Heart left ventricle (tissue), 16 donors: ENCODE data around the gene ANXA2. TPM values are rescaled to one million over a fixed set of nuclear protein-coding genes. Genes with fewer than 3 reads are reported as not detected.

Experiments
- ATAC-seq, 4 donors: fragments of 200-7000 bp; cut with Tn5 transposase; one replicate each; pipeline ENCODE4 v1.9.1; 2020 to 2022; ENCODE audit warnings: moderate library complexity in 4 of 4, mild to moderate bottlenecking in 3 of 4, moderate number of reproducible peaks in 1 of 4
- DNase-seq, 5 donors: peaks; one replicate each; pipeline ENCODE4 v3.0.0-alpha.2; 2020
- H3K27ac ChIP-seq, 12 donors: fragments of 200-600 bp; sonication (generic) in 4 of 12; one replicate each; pipeline versions ENCODE4 v1.5.0 to v1.8.0; 2016 to 2022; ENCODE audit warnings: mild to moderate bottlenecking in 2 of 12
- H3K27me3 ChIP-seq, 9 donors: fragments of 200-600 bp; sonication (generic) in 2 of 9; one replicate each; pipeline versions ENCODE4 v1.5.1 to v1.8.0; 2016 to 2022; ENCODE audit warnings: mild to moderate bottlenecking in 3 of 9
- H3K36me3 ChIP-seq, 9 donors: fragments of 200-600 bp; sonication (generic) in 2 of 9; one replicate each; pipeline versions ENCODE4 v1.5.0 to v1.8.0; 2018 to 2022; ENCODE audit warnings: mild to moderate bottlenecking in 2 of 9
- H3K4me1 ChIP-seq, 12 donors: fragments of 200-600 bp; sonication (generic) in 4 of 12; one replicate each; pipeline versions ENCODE4 v1.5.0 to v1.8.0; 2016 to 2022; ENCODE audit warnings: mild to moderate bottlenecking in 3 of 12
- H3K4me3 ChIP-seq, 12 donors: fragments of 200-600 bp; sonication (generic) in 4 of 12; one replicate each; pipeline versions ENCODE4 v1.5.0 to v1.8.0; 2017 to 2022; ENCODE audit warnings: mild to moderate bottlenecking in 9 of 12, moderate library complexity in 4 of 12
- H3K9me3 ChIP-seq, 12 donors: fragments of 200-600 bp; sonication (generic) in 4 of 12; one replicate each; pipeline versions ENCODE4 v1.5.0 to v1.8.0; 2016 to 2022; ENCODE audit warnings: mild to moderate bottlenecking in 1 of 12
- POLR2A ChIP-seq, 2 donors: fragments of 450-650 bp; IDR thresholded peaks; one replicate each; pipeline ENCODE4 v1.6.1; 2017; ENCODE audit warnings: antibody characterized with exemption in 2 of 2, mild to moderate bottlenecking in 2 of 2, moderate library complexity in 2 of 2
- whole genome bisulfite sequencing, 4 donors: extraction: QIAGEN DNeasy Blood & Tissue Kit in 2 of 4; methylation state at CpG; one replicate each; pipeline versions ENCODE4 v1.1.5 to v1.1.7; 2013 to 2018; 5-methylcytosine and 5-hydroxymethylcytosine counted together
- intact Hi-C, 10 donors: fragments of 100-400 bp; cut with DNase I; formaldehyde crosslinking; loops; one replicate each; pipeline versions ENCODE4 v1.11.1 to v1.14.2; 2022
- polyA plus RNA-seq, 2 donors: library from polyadenylated mRNA; stranded (reverse); fragments of 200-250 nt; gene quantifications; one replicate each; pipeline ENCODE4 v1.2.3, GENCODE V29; 2013
- total RNA-seq, 9 donors: library from RNA; depleted of rRNA in 2 of 9; stranded (reverse); fragments of >200 nt in 2 of 9; fragmentation: NEBNext Ultra II Directional in 3 of 9; extraction: Animal tissue kit (Norgen Biotek cat#: 25700) in 3 of 9; gene quantifications; one replicate each; pipeline versions ENCODE4 v1.1.0 to v1.2.4, GENCODE V29; 2016 to 2023
- TF ChIP-seq, protein P1 (sequence below), 12 donors: fragments of 200-600 bp; sonication (generic) in 4 of 12; IDR thresholded peaks; one replicate each; pipeline versions ENCODE4 v1.5.0 to v1.8.0; 2018 to 2022; ENCODE audit warnings: antibody characterized with exemption in 12 of 12, mild to moderate bottlenecking in 5 of 12
- donor health status: ischemic (EF 13 %, LVEDD 7.1; RV severe dilation, severe dysfunction).
- donor health status: healthy with polysubstance abuse.
- donor health status: DM: no; HTN: yes; CAD: no.
- donor health status: DM: no; HTN: no; CAD: no.
- donor health status: ischemic (EF 25% LVEDD 6.9; RV normal size, moderate dysfunction).
- donor health status: ischemic (EF 25% LVEDD 5.7; RV mildly dilated, moderate dysfunction).
- donor health status: healthy.
- donor health status: DM: yes; HTN: yes; CAD: no.
- donor health status: ischemic (EF 35%, LVEDD 5.7; RV mildly dilated, moderate dysfunction).
- donor health status: nonischemic (EF 11% LVEDD 7.7; RV severe dilation, severe dysfunction).
- donor health status: DM: yes; HTN: yes; CAD: no.
- donor health status: PGD.
- donor health status: ischemic (EF 29% LVEDD 5.4; RV normal size, mild dysfunction).
- donor health status: nonischemic (EF 23%, LVEDD 6.1; RV moderate dilation, normal function).

ANXA2 gene
- total and polyA plus RNA-seq, 11 donors: 106 to 547 (median 207) TPM

DNA sequence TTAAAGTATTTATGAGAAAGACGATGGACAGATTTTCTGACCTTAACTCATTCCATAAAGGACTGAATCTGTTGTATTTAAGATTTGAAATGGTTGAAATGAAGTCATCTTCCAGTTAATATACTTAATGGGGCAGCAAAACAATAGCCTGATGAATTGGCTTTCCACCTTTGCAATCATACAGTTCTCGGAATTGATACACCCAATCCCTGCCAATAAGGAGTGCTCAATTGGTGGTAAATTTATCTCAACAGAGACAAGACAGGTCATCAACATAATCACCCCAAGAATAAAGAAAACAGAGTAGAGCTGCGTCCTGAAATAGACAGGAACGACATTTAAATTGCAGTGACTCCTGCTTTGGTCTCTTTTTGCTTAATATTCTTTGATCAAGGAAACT is 11.2 kb downstream of the ANXA2 start:
- WGBS, 4 donors: 73 to 85% (median 76%) methylated on average over 4 of the region's 4 CpGs
- TF ChIP-seq, protein P1, sequence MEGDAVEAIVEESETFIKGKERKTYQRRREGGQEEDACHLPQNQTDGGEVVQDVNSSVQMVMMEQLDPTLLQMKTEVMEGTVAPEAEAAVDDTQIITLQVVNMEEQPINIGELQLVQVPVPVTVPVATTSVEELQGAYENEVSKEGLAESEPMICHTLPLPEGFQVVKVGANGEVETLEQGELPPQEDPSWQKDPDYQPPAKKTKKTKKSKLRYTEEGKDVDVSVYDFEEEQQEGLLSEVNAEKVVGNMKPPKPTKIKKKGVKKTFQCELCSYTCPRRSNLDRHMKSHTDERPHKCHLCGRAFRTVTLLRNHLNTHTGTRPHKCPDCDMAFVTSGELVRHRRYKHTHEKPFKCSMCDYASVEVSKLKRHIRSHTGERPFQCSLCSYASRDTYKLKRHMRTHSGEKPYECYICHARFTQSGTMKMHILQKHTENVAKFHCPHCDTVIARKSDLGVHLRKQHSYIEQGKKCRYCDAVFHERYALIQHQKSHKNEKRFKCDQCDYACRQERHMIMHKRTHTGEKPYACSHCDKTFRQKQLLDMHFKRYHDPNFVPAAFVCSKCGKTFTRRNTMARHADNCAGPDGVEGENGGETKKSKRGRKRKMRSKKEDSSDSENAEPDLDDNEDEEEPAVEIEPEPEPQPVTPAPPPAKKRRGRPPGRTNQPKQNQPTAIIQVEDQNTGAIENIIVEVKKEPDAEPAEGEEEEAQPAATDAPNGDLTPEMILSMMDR (IDR thresholded peaks at IDR 0.05): no peak
- no peak for TF ChIP-seq POLR2A (IDR thresholded peaks at IDR 0.05)
- Histone ChIP-seq H3K36me3 (peaks cover 0 to 74% (median 26%) of the 10 kb centered on the region in 9 donors), H3K27ac (no peak overlapping the region), H3K4me3 (no peak overlapping the region), H3K27me3 (no peaks in the 10 kb centered on the region), H3K4me1 (peaks cover 6 to 96% (median 44%) of the 10 kb centered on the region in 12 donors), H3K9me3 (no peaks in the 10 kb centered on the region)
- DNase-seq (no peak), ATAC-seq (no peak)
- intact Hi-C loops: no loop called here

DNA sequence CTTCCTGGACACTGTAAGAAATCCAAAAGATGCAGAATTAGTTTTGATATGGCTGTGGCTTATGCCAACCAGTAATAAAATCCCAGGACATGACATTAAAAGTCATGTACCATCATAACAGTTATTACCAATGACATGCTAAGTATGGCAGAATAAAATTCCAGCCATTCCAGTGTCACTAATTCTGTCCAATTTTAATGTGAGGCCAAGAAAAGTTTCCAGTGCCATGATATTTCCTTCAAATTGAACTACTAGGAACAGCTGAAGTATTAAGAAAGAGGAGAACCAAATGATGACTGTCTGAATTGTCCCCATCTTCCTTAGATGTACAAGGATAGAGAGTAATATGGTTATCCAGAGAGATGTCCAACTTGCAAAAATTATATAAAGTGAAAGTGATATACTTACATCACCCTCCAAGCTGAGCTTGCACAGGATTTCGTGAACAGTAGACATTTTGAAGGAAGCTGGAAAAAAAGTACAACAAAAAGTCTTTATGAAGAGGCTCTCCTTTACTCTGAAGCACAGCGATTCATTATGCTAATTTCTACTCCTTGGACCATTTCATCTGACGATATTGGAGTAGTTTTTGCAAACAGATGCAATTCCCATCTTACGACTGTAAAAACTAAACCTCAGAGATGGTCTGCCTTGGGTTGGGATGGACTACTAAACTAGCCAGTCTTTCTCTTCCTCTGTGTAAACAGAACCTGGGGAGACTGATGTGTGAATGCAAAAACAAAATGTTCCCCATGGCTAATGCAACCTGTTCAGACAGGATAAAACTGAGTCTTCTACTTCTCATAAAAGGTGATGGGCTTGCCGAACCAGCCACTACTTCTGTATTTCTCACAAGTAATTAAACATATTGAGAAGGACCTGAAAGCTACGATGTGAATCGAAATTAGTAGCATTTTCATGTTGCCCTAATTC is 11.9 kb downstream of the ANXA2 start:
- Histone ChIP-seq H3K36me3 (peaks cover 0 to 78% (median 33%) of the 10 kb centered on the region in 9 donors), H3K27me3 (no peaks in the 10 kb centered on the region), H3K27ac (no peak overlapping the region), H3K4me1 (peaks cover 4 to 94% (median 37%) of the 10 kb centered on the region in 12 donors), H3K9me3 (no peaks in the 10 kb centered on the region), H3K4me3 (no peak overlapping the region)
- WGBS, 4 donors: 82 to 87% (median 85%) methylated on average over 7 of the region's 7 CpGs
- TF ChIP-seq POLR2A (IDR thresholded peaks at IDR 0.05): no peak
- ATAC-seq: no peak
- DNase-seq: no peak
- intact Hi-C loops: no loop called here

DNA sequence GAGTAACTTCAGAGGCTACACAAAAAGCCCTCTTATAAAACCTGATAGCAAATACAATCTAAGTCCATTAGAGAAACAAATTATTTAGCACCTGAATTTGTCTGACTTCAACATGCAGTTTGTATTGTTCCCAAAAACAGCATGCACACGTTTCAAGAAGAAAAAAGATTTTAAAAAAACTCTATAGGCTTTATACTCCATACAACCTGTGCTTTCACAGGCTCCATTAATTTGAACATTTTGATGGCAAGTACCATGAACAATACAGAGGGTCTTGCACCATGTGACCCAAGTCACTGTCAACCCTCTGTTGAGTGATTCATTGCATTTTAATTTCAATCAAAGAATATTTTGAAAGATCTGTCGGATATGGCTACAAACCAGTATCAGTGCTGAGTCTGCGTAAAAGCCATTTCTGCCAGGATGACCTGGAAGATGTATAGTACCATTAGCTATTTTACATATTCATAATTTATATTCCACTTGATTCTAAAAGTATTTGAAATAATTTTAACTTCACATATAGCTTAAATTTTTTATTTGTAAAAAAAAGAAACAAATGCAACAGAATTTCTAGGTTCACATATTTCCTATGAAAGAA is 13.2 kb downstream of the ANXA2 start:
- intact Hi-C loops: no loop called here
- peaks cover 0 to 79% (median 39%) of the 10 kb centered on the region in 9 donors for H3K36me3 ChIP-seq
- H3K4me1 ChIP-seq: peaks cover 0 to 86% (median 30%) of the 10 kb centered on the region in 12 donors
- ATAC-seq (no peak), DNase-seq (no peak)
- 77 to 81% (median 78%) methylated on average over 3 of the region's 3 CpGs for WGBS, 4 donors
- H3K27ac ChIP-seq: no peak overlapping the region
- no peaks in the 10 kb centered on the region for H3K27me3 ChIP-seq
- no peaks in the 10 kb centered on the region for H3K9me3 ChIP-seq
- H3K4me3 ChIP-seq: no peak overlapping the region
- TF ChIP-seq, protein P1 (IDR thresholded peaks at IDR 0.05): no peak
- no peak for TF ChIP-seq POLR2A (IDR thresholded peaks at IDR 0.05)

DNA sequence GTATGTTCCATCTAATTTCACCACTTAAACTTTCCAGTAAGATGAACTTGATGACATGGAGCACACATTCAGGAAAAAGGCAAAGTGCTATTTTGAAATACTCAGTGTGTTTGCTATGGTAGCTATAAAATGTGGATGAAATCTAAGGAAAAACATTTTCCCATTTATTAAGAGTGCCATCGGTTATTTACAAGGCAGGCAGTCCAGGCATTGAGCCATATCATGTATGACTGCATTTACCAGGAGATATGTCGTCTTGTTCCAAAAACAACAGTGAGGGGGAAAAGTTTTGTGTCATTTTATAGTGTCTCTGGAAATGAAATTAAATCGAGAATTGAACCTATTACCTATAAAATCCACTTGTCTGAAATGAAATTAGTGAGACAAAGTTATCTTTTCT is 13.7 kb downstream of the ANXA2 start:
- WGBS, 4 donors: 15 to 27% (median 23%) methylated on average over 3 of the region's 3 CpGs
- peaks cover 0 to 86% (median 30%) of the 10 kb centered on the region in 12 donors for H3K4me1 ChIP-seq
- peaks cover 0 to 78% (median 44%) of the 10 kb centered on the region in 9 donors for H3K36me3 ChIP-seq
- intact Hi-C loops: no loop called here
- no peak overlapping the region for H3K4me3 ChIP-seq
- TF ChIP-seq, protein P1 (IDR thresholded peaks at IDR 0.05): no peak
- TF ChIP-seq POLR2A (IDR thresholded peaks at IDR 0.05): no peak
- no peaks in the 10 kb centered on the region for H3K9me3 ChIP-seq
- H3K27ac ChIP-seq: no peak overlapping the region
- no peaks in the 10 kb centered on the region for H3K27me3 ChIP-seq
- ATAC-seq (no peak), DNase-seq (no peak)
